Activated CD4-positive, alpha-beta T cell treated with anti-CD3 and anti-CD28 coated beads for 1 hour (primary cell): Measurements from ENCODE around the gene SLC25A33.
"Not testable (repeated sequence)": the region's sequence is repeated elsewhere in the genome, so short reads cannot be mapped to it uniquely, and the experiment has no call there.

Source experiments
- DNase-seq: peaks from one replicate; pipeline ENCODE4 v3.0.0-alpha.2; 2020

SLC25A33 gene

GRCh38 chr1:9539829-9540550 is 725 bp downstream of the SLC25A33 start:
- peak; percentile 26 for DNase-seq

GRCh38 chr1:9542430-9542829 is 3.2 kb downstream of the SLC25A33 start:
- no peak for DNase-seq

- DNase-seq = no peak
Measured at GRCh38 chr1:9544926-9545325, 5.7 kb downstream of the SLC25A33 start.

GRCh38 chr1:9549955-9550546 is 10.8 kb downstream of the SLC25A33 start:
- no peak for DNase-seq

- DNase-seq = no peak
Measured at GRCh38 chr1:9551984-9552383, 12.7 kb downstream of the SLC25A33 start.

GRCh38 chr1:9553736-9554144 is 14.5 kb downstream of the SLC25A33 start:
- no peak for DNase-seq

GRCh38 chr1:9555942-9556341 is 16.7 kb downstream of the SLC25A33 start:
- DNase-seq = no peak

GRCh38 chr1:9557624-9558023 is 18.4 kb downstream of the SLC25A33 start:
- no peak for DNase-seq

GRCh38 chr1:9558271-9558945 is 19.1 kb downstream of the SLC25A33 start:
- no peak for DNase-seq

GRCh38 chr1:9558946-9559545 is 19.8 kb downstream of the SLC25A33 start:
- DNase-seq = no peak

GRCh38 chr1:9559673-9560072 is 20.4 kb downstream of the SLC25A33 start:
- DNase-seq = no peak

- DNase-seq = not testable (repeated sequence)
Measured at GRCh38 chr1:9560090-9560489, 20.8 kb downstream of the SLC25A33 start.

GRCh38 chr1:9561429-9561828 is 22.2 kb downstream of the SLC25A33 start:
- no peak for DNase-seq

- DNase-seq = no peak
Measured at GRCh38 chr1:9569267-9569666, 30.0 kb downstream of the SLC25A33 start.

- DNase-seq = not testable (repeated sequence)
Measured at GRCh38 chr1:9570886-9571529, 31.7 kb downstream of the SLC25A33 start.

GRCh38 chr1:9573723-9574122 is 34.5 kb downstream of the SLC25A33 start:
- DNase-seq = no peak

GRCh38 chr1:9575486-9575885 is 36.2 kb downstream of the SLC25A33 start:
- no peak for DNase-seq

GRCh38 chr1:9576903-9577302 is 37.6 kb downstream of the SLC25A33 start:
- no peak for DNase-seq

GRCh38 chr1:9577423-9577822 is 38.2 kb downstream of the SLC25A33 start:
- no peak for DNase-seq

GRCh38 chr1:9580942-9581341 is 41.7 kb downstream of the SLC25A33 start:
- DNase-seq = no peak

GRCh38 chr1:9586147-9586766 is 47.0 kb downstream of the SLC25A33 start:
- no peak for DNase-seq

GRCh38 chr1:9588551-9589143 is 49.4 kb downstream of the SLC25A33 start, which contains the start of gene TMEM201:
TMEM201 (plus strand) TSS chr1:9588911; CDS start chr1:9588931, 20 bp downstream.
- DNase-seq = peak; percentile 90
